ENCODE results near the gene OS9. TPM values are rescaled to one million over a fixed set of nuclear protein-coding genes. Genes with fewer than 3 reads are reported as not detected.

Gene OS9
- total and polyA plus RNA-seq, 8 donors: 177 to 254 (median 192) TPM

- Histone ChIP-seq H3K27ac (no peak overlapping the region), H3K36me3 (peaks cover 0 to 16% (median 5%) of the 10 kb centered on the region in 3 donors), H3K4me3 (no peak overlapping the region), H3K9me3 (no peaks in the 10 kb centered on the region), H3K4me1 (peaks cover 0 to 4% (median 4%) of the 10 kb centered on the region in 3 donors), H3K27me3 (no peaks in the 10 kb centered on the region)
- 95% methylated on average over 15 of the region's 15 CpGs for WGBS, 2 donors
- intact Hi-C loops (cut with DNase I): no loop called here
- no peak for ATAC-seq
- DNase-seq: no peak
- TF ChIP-seq, protein P1, sequence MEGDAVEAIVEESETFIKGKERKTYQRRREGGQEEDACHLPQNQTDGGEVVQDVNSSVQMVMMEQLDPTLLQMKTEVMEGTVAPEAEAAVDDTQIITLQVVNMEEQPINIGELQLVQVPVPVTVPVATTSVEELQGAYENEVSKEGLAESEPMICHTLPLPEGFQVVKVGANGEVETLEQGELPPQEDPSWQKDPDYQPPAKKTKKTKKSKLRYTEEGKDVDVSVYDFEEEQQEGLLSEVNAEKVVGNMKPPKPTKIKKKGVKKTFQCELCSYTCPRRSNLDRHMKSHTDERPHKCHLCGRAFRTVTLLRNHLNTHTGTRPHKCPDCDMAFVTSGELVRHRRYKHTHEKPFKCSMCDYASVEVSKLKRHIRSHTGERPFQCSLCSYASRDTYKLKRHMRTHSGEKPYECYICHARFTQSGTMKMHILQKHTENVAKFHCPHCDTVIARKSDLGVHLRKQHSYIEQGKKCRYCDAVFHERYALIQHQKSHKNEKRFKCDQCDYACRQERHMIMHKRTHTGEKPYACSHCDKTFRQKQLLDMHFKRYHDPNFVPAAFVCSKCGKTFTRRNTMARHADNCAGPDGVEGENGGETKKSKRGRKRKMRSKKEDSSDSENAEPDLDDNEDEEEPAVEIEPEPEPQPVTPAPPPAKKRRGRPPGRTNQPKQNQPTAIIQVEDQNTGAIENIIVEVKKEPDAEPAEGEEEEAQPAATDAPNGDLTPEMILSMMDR (IDR thresholded peaks at IDR 0.05): no peak
- FAIRE-seq: no peak
Observed at GRCh38 chr12:57692500-57692899, 1.4 kb upstream of the OS9 start.

- H3K27ac ChIP-seq: peak overlapping the region in 2 of 4 donors; percentile 14 to 47
- H3K36me3 ChIP-seq: peaks cover 0 to 16% (median 5%) of the 10 kb centered on the region in 3 donors
- H3K4me3 ChIP-seq: peak overlapping the region in 2 of 4 donors; percentile 65 to 74
- intact Hi-C loops (cut with DNase I): no loop called here
- FAIRE-seq: no peak
- no peaks in the 10 kb centered on the region for H3K9me3 ChIP-seq
- peak in 1 of 6 donors; percentile 25 for DNase-seq
- 40 to 42% methylated on average over 10 of the region's 10 CpGs for WGBS, 2 donors
- peak in 3 of 4 donors; percentile 1 to 2 (median 1) for ATAC-seq
- TF ChIP-seq, protein P1 (IDR thresholded peaks at IDR 0.05): no peak
- H3K4me1 ChIP-seq: peaks cover 0 to 4% (median 4%) of the 10 kb centered on the region in 3 donors
- H3K27me3 ChIP-seq: no peaks in the 10 kb centered on the region
Observed at GRCh38 chr12:57693317-57693658, 644 bp upstream of the OS9 start.

DNA sequence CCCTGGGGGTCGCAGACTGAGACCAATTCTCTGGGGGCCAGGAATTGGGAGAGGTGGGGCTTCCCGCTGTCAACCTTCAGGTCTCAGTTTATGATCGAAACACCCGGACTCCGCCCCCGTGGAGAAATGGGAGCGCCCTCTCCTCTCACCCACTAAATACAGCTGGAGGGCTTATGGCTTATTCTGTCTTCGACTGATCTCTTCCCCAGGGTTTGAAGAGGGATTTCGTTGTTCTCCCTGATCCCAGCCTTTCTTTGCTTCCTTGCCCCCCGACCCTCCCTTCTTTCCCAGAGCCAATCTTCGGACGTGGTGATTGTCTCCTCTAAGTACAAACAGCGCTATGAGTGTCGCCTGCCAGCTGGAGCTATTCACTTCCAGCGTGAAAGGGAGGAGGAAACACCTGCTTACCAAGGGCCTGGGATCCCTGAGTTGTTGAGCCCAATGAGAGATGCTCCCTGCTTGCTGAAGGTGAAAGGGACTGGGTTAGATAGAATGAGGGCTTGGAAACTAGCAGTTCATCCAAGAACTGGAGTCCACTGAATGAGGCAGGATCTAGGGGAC is 607 bp downstream of the OS9 start:
- Histone ChIP-seq H3K27ac (peak overlapping the region in 3 of 4 donors; percentile 32 to 59 (median 59)), H3K4me1 (peaks cover 0 to 4% (median 4%) of the 10 kb centered on the region in 3 donors), H3K27me3 (no peaks in the 10 kb centered on the region), H3K4me3 (peak overlapping the region; percentile 65 to 90 (median 70)), H3K36me3 (peaks cover 0 to 16% (median 5%) of the 10 kb centered on the region in 3 donors), H3K9me3 (no peaks in the 10 kb centered on the region)
- TF ChIP-seq, protein P1 (IDR thresholded peaks at IDR 0.05): no peak
- DNase-seq (peak in 2 of 6 donors; percentile 11 to 49), ATAC-seq (peak in 3 of 4 donors; percentile 4 to 7 (median 5)), FAIRE-seq (no peak)
- 0 to 1% methylated on average over 15 of the region's 15 CpGs for WGBS, 2 donors
- intact Hi-C loops (cut with DNase I): no loop called here

DNA sequence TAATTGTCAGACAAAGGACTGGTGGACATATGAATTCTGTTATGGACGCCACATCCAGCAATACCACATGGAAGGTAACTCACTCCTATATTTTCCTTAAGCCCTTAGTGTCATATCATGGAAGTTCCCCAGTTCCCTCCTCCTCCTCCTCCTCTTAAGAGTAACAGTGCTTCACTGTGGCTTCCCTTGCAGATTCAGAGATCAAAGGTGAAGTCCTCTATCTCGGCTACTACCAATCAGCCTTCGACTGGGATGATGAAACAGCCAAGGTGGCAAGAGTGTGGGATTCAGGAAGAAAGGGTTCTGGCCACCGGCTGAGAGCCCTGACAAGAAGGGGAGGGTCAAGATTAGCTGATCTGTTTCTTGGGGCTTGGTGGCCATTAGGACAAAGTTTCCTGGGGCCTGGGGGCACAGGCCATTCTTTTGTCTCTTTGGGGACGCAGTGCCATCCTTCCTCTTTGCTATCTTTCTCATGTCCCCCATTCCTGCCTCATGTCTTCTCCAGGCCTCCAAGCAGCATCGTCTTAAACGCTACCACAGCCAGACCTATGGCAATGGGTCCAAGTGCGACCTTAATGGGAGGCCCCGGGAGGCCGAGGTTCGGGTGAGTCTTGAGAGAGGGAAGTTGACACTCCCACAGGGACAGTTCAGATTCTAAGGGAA is 2.0 kb downstream of the OS9 start:
- peaks cover 0 to 4% (median 4%) of the 10 kb centered on the region in 3 donors for H3K4me1 ChIP-seq
- TF ChIP-seq, protein P1 (IDR thresholded peaks at IDR 0.05): no peak
- H3K4me3 ChIP-seq: no peak overlapping the region
- no peak for FAIRE-seq
- no peaks in the 10 kb centered on the region for H3K9me3 ChIP-seq
- ATAC-seq: no peak
- H3K27me3 ChIP-seq: no peaks in the 10 kb centered on the region
- DNase-seq: no peak
- H3K36me3 ChIP-seq: peaks cover 0 to 16% (median 5%) of the 10 kb centered on the region in 3 donors
- no peak overlapping the region for H3K27ac ChIP-seq
- 90 to 91% methylated on average over 11 of the region's 11 CpGs for WGBS, 2 donors
- intact Hi-C loops (cut with DNase I): no loop called here

- ATAC-seq: no peak
- WGBS, 2 donors: 96 to 100% methylated on average over 1 of the region's 1 CpG
- Histone ChIP-seq H3K36me3 (peaks cover 0 to 16% (median 5%) of the 10 kb centered on the region in 3 donors), H3K4me1 (peaks cover 0 to 4% (median 4%) of the 10 kb centered on the region in 3 donors), H3K27ac (no peak overlapping the region), H3K4me3 (no peak overlapping the region), H3K9me3 (no peaks in the 10 kb centered on the region), H3K27me3 (no peaks in the 10 kb centered on the region)
- intact Hi-C loops (cut with DNase I): no loop called here
- TF ChIP-seq, protein P1 (IDR thresholded peaks at IDR 0.05): no peak
- DNase-seq: no peak
- FAIRE-seq: no peak
Observed at GRCh38 chr12:57697076-57697475, 3.1 kb downstream of the OS9 start.
